Measurements from ENCODE around the gene SLC25A4. TPM values are rescaled to one million over a fixed set of nuclear protein-coding genes. Genes with fewer than 3 reads are reported as not detected.

The SLC25A4 gene
- total and polyA plus RNA-seq, 2 of the 4 experiments (the other 2 are of a cell fraction) = 16.0 to 21.6 TPM

DNA sequence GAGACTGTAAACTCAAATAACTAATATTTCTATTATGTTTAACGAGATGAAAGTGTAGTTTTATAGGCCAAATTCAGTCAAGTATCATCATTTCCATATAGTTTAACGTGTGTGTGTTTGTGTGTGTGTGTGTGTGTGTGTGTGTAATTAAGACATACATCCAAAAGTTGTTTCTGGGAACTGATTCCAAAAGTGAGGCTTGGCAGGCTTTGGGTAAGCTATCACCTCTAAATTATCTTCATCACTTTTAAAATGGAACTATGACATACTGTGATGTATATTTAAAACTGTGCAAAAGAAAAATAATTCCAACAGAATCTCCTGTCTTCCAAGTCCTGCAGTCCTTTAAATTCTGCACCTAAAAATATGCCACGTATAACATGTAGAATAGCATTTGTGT lies 19.1 kb upstream of the SLC25A4 start:
- no peak overlapping the region for H2BK15ac ChIP-seq (ENCODE audit: low read depth, low read length)
- H3K4me1 ChIP-seq (ENCODE audit: control insufficient read depth, insufficient read depth, low read length) = no peaks in the 10 kb centered on the region; the same call in 1 of the 2 replicates
- in situ Hi-C loops (cut with MboI; ENCODE audit: low sequenced_read_pairs) (no loop called here), intact Hi-C loops (cut with micrococcal nuclease) (no loop called here), dilution Hi-C loops (cut with HindIII; ENCODE audit: low sequenced_read_pairs, unreplicated experiment) (no loop called here)
- no peak overlapping the region for H4K5ac ChIP-seq (ENCODE audit: low read depth, low read length)
- no peak for TF ChIP-seq MAZ (IDR thresholded peaks at IDR 0.05; ENCODE audit: borderline replicate concordance, low read depth, low read length)
- TF ChIP-seq POLR2A (IDR thresholded peaks at IDR 0.05; ENCODE audit: low read depth, low read length) = no peak
- TF ChIP-seq RCOR1 (IDR thresholded peaks at IDR 0.05; ENCODE audit: insufficient replicate concordance, low read length) = no peak
- no peak for TF ChIP-seq MAFK (IDR thresholded peaks at IDR 0.05; ENCODE audit: low read depth, low read length)
- no peak for TF ChIP-seq RAD21 (IDR thresholded peaks at IDR 0.05; ENCODE audit: low read length)
- TF ChIP-seq RFX5 (IDR thresholded peaks at IDR 0.05; ENCODE audit: low read depth, low read length) = no peak
- no peak for TF ChIP-seq NFE2L2 (IDR thresholded peaks at IDR 0.05; ENCODE audit: low read depth, low read length)
- no peak for TF ChIP-seq CHD1 (IDR thresholded peaks at IDR 0.05; ENCODE audit: low read depth, low read length)
- TF ChIP-seq, protein P1, sequence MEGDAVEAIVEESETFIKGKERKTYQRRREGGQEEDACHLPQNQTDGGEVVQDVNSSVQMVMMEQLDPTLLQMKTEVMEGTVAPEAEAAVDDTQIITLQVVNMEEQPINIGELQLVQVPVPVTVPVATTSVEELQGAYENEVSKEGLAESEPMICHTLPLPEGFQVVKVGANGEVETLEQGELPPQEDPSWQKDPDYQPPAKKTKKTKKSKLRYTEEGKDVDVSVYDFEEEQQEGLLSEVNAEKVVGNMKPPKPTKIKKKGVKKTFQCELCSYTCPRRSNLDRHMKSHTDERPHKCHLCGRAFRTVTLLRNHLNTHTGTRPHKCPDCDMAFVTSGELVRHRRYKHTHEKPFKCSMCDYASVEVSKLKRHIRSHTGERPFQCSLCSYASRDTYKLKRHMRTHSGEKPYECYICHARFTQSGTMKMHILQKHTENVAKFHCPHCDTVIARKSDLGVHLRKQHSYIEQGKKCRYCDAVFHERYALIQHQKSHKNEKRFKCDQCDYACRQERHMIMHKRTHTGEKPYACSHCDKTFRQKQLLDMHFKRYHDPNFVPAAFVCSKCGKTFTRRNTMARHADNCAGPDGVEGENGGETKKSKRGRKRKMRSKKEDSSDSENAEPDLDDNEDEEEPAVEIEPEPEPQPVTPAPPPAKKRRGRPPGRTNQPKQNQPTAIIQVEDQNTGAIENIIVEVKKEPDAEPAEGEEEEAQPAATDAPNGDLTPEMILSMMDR (conservative IDR thresholded peaks at IDR 0.05; ENCODE audit: low read depth, low read length) = no peak
- TF ChIP-seq FOS (IDR thresholded peaks at IDR 0.05; ENCODE audit: low read depth, low read length) = no peak
- ATAC-seq (ENCODE audit: low read depth) (no peak), DNase-seq (no peak)
- H2AK9ac ChIP-seq (replicated peaks; ENCODE audit: low read depth, low read length, poor library complexity) = no peak overlapping the region
- H2AFZ ChIP-seq (replicated peaks; ENCODE audit: low read length, poor library complexity) = no peak overlapping the region
- WGBS, 2 experiments (ENCODE audit: extremely low coverage in 2 of 2, insufficient read length in 1 of 2) = no CpG with 5 or more reads among the region's 3 CpGs
- H3K56ac ChIP-seq (ENCODE audit: extremely low read depth, insufficient read depth, low read length) = no peak overlapping the region
- H3K79me1 ChIP-seq (ENCODE audit: low read depth in 1 of 2, low read length in 2 of 2) = no peaks in the 10 kb centered on the region
- no peak overlapping the region for H3K18ac ChIP-seq (ENCODE audit: low read depth, low read length)
- H3K27ac ChIP-seq (ENCODE audit: insufficient read depth, low read length) = no peak overlapping the region
- H3K27me3 ChIP-seq (ENCODE audit: control insufficient read depth, insufficient read depth, low read length) = peaks cover 13% of the 10 kb centered on the region
- H3K9me3 ChIP-seq (ENCODE audit: control insufficient read depth, insufficient read depth, low read length) = no peaks in the 10 kb centered on the region
- H4K8ac ChIP-seq (ENCODE audit: low read depth in 2 of 2, low read length in 2 of 2) = no peak overlapping the region
- no peak overlapping the region for H3K23ac ChIP-seq (ENCODE audit: low read depth, low read length)
- no peaks in the 10 kb centered on the region for H3K36me3 ChIP-seq (ENCODE audit: control insufficient read depth, insufficient read depth, low read length)
- H2AK5ac ChIP-seq (ENCODE audit: low read depth, low read length) = no peak overlapping the region
- no peak overlapping the region for H3K9ac ChIP-seq (ENCODE audit: low read depth, low read length)
- H3K4me2 ChIP-seq (ENCODE audit: low read depth, low read length) = no peak overlapping the region
- H4K20me1 ChIP-seq (ENCODE audit: insufficient read depth, low read length) = no peaks in the 10 kb centered on the region
- no peak overlapping the region for H4K91ac ChIP-seq (ENCODE audit: insufficient read depth, low read depth, low read length)
- no TSS peak for BruUV-seq (replicated peaks)
- H3K14ac ChIP-seq (replicated peaks; ENCODE audit: low read depth, low read length) = no peak overlapping the region
- H2BK120ac ChIP-seq (ENCODE audit: low read depth, low read length) = no peak overlapping the region
- no peak overlapping the region for H2BK20ac ChIP-seq (ENCODE audit: low read depth, low read length)
- POLR2A ChIA-PET (ENCODE audit: unreplicated experiment) = no interaction called here
- CTCF ChIA-PET = interaction anchor here (0.8 to 2.0 kb wide), 2 partner anchors 10 to 84 kb away, joined by 3 to 4 read pairs; no protein-coding TSS in a partner anchor
- no peak overlapping the region for H3K4ac ChIP-seq (ENCODE audit: low read depth, low read length)
- no peaks in the 10 kb centered on the region; the same call in 1 of the 2 replicates for H3K9me1 ChIP-seq (ENCODE audit: insufficient read depth, low read length)
- H2BK5ac ChIP-seq (ENCODE audit: low read depth, low read length, poor library complexity, severe bottlenecking) = no peak overlapping the region
- no peak overlapping the region for H3K4me3 ChIP-seq (ENCODE audit: insufficient read depth, low read depth, low read length)

Measured in IMR-90 (cell line).